ENCODE data around the gene ANKRD63. TPM values are rescaled to one million over a fixed set of nuclear protein-coding genes. Genes with fewer than 3 reads are reported as not detected.

ANKRD63 gene
- total and polyA plus RNA-seq, 2 of the 13 experiments (the other 11 are each of a cell fraction or from before 2014, with no cell fraction given) = not detected

DNA sequence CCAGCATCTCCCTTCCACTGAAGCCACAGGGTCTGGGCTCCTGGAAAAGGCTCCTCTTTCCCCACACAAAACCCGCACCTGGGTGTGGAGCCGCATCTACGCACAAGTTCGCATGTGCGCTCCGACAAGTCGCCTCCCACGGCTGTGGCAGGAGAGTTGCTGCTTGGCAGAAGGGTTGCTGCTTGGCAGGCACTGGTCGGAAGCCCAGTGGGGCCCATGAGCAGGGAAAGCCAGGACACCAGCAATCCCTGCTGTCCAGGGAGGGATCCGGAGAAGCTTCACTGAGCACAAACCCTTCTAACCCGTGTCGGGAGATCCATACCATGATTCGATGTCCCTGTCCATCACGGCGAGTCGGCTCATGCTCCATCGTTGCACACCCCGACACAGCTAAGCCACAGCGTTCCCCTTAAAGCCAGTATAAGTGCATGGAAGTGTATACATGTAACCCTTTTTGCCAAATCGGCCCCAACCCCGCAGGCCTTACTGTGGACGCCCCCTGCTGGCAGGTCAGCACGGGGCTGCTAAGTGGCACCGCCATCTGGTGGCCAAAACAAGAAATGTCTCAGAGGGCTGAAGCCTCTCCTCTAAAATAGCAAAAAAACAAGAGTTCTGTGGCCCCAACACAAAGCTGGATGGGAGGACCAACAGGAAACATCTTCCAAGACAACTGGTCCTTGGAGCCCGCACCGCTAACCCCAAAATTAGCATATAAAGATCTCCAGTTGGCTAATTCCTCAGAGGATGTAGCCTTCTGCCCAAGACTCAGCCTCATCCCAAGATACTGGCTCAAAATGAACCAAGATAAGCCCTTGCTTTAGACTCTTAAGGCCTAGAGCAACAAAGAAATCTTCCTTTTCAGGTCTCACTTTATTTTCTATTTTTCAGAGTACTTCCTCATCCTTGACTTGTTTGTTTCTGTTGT lies 8.3 kb downstream of the ANKRD63 start (continued):
- TF ChIP-seq SKIL (CRISPR knock-in tag; IDR thresholded peaks at IDR 0.05; ENCODE audit: borderline replicate concordance) (no peak), ZNF260 (CRISPR knock-in tag; IDR thresholded peaks at IDR 0.05; ENCODE audit: borderline replicate concordance, low read depth) (no peak), HDAC6 (IDR thresholded peaks at IDR 0.05; ENCODE audit: low read depth, low read length) (no peak), SAFB2 (CRISPR knock-in tag; IDR thresholded peaks at IDR 0.05; ENCODE audit: borderline replicate concordance, low read depth) (no peak), ZNF432 (CRISPR knock-in tag; IDR thresholded peaks at IDR 0.05; ENCODE audit: borderline replicate concordance) (no peak), ZFP36 (IDR thresholded peaks at IDR 0.05; ENCODE audit: borderline replicate concordance, low read depth, low read length, partially characterized antibody) (peak; percentile 33), SMARCE1 (IDR thresholded peaks at IDR 0.05; ENCODE audit: borderline replicate concordance) (no peak), ZNF263 (CRISPR knock-in tag; IDR thresholded peaks at IDR 0.05) (no peak), NFIC (IDR thresholded peaks at IDR 0.05; ENCODE audit: low read length) (no peak), FOXC1 (CRISPR knock-in tag; IDR thresholded peaks at IDR 0.05; ENCODE audit: borderline replicate concordance) (no peak), WIZ (CRISPR knock-in tag; IDR thresholded peaks at IDR 0.05) (no peak), NONO (IDR thresholded peaks at IDR 0.05) (no peak), NONO (CRISPR knock-in tag; conservative IDR thresholded peaks at IDR 0.05) (peak; percentile 48; the same call in 1 of the 2 replicates), AGO1 (IDR thresholded peaks at IDR 0.05; ENCODE audit: low read depth, low read length, poor library complexity, severe bottlenecking) (no peak), ZBTB42 (CRISPR knock-in tag; IDR thresholded peaks at IDR 0.05) (no peak), ZNF589 (CRISPR knock-in tag; conservative IDR thresholded peaks at IDR 0.05) (no peak), TAF15 (IDR thresholded peaks at IDR 0.05; ENCODE audit: low read depth, low read length, poor library complexity, severe bottlenecking) (no peak), ETV5 (CRISPR knock-in tag; IDR thresholded peaks at IDR 0.05; ENCODE audit: borderline replicate concordance) (peak; percentile 51), ZMAT3 (CRISPR knock-in tag; conservative IDR thresholded peaks at IDR 0.05) (no peak), MATR3 (CRISPR knock-in tag; IDR thresholded peaks at IDR 0.05) (no peak), FLYWCH1 (CRISPR knock-in tag; IDR thresholded peaks at IDR 0.05) (no peak)
- TF ChIP-seq, protein P1, sequence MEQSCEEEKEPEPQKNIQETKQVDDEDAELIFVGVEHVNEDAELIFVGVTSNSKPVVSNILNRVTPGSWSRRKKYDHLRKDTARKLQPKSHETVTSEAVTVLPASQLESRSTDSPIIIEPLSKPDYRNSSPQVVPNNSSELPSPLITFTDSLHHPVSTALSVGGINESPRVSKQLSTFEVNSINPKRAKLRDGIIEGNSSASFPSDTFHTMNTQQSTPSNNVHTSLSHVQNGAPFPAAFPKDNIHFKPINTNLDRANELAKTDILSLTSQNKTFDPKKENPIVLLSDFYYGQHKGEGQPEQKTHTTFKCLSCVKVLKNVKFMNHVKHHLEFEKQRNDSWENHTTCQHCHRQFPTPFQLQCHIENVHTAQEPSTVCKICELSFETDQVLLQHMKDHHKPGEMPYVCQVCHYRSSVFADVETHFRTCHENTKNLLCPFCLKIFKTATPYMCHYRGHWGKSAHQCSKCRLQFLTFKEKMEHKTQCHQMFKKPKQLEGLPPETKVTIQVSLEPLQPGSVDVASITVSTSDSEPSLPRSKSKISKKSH (CRISPR knock-in tag; IDR thresholded peaks at IDR 0.05; ENCODE audit: borderline replicate concordance) = peak; percentile 54; the same call in 1 of the 2 replicates
- TF ChIP-seq, protein P2, sequence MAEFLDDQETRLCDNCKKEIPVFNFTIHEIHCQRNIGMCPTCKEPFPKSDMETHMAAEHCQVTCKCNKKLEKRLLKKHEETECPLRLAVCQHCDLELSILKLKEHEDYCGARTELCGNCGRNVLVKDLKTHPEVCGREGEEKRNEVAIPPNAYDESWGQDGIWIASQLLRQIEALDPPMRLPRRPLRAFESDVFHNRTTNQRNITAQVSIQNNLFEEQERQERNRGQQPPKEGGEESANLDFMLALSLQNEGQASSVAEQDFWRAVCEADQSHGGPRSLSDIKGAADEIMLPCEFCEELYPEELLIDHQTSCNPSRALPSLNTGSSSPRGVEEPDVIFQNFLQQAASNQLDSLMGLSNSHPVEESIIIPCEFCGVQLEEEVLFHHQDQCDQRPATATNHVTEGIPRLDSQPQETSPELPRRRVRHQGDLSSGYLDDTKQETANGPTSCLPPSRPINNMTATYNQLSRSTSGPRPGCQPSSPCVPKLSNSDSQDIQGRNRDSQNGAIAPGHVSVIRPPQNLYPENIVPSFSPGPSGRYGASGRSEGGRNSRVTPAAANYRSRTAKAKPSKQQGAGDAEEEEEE (CRISPR knock-in tag; IDR thresholded peaks at IDR 0.05; ENCODE audit: borderline replicate concordance) = no peak
